GM18517 (cell line): Measurements from ENCODE around the gene MINK1.
"Not testable (repeated sequence)": the region's sequence is repeated elsewhere in the genome, so short reads cannot be mapped to it uniquely, and the experiment has no call there.

Experiments used
- ATAC-seq: cut with Tn5 transposase; IDR thresholded peaks from one replicate; pipeline ENCODE4 v1.9.1; 2021; ENCODE audit warnings: mild to moderate bottlenecking, moderate library complexity; ENCODE audit not compliant: unreplicated experiment

Gene MINK1

GRCh38 chr17:4843321-4844000 is 10.3 kb downstream of the MINK1 start:
- ATAC-seq, result no peak

GRCh38 chr17:4845118-4845517 is 12.0 kb downstream of the MINK1 start:
- ATAC-seq, result no peak

- ATAC-seq, result no peak
Observed at GRCh38 chr17:4846635-4847390, 13.7 kb downstream of the MINK1 start.

GRCh38 chr17:4849011-4849536 is 15.9 kb downstream of the MINK1 start:
- no peak for ATAC-seq

GRCh38 chr17:4850246-4850645 is 17.1 kb downstream of the MINK1 start:
- ATAC-seq, result no peak

GRCh38 chr17:4851084-4851483 is 17.9 kb downstream of the MINK1 start:
- ATAC-seq, result no peak

GRCh38 chr17:4852567-4853207 is 19.5 kb downstream of the MINK1 start:
- ATAC-seq, result no peak

GRCh38 chr17:4853208-4853671 is 20.1 kb downstream of the MINK1 start:
- ATAC-seq, result no peak

- no peak for ATAC-seq
Observed at GRCh38 chr17:4854111-4854681, 21.1 kb downstream of the MINK1 start.

- no peak for ATAC-seq
Observed at GRCh38 chr17:4856271-4856936, 23.3 kb downstream of the MINK1 start.

GRCh38 chr17:4856937-4857314 is 23.8 kb downstream of the MINK1 start:
- ATAC-seq, result no peak

GRCh38 chr17:4857347-4857746 is 24.2 kb downstream of the MINK1 start:
- ATAC-seq, result not testable (repeated sequence)

GRCh38 chr17:4858068-4858881 is 25.1 kb downstream of the MINK1 start:
- no peak for ATAC-seq

- ATAC-seq, result no peak
Observed at GRCh38 chr17:4858882-4859260, 25.7 kb downstream of the MINK1 start.

GRCh38 chr17:4859816-4860625 is 26.9 kb downstream of the MINK1 start:
- no peak for ATAC-seq

- no peak for ATAC-seq
Observed at GRCh38 chr17:4860651-4861050, 27.5 kb downstream of the MINK1 start.

- no peak for ATAC-seq
Observed at GRCh38 chr17:4861052-4861451, 27.9 kb downstream of the MINK1 start.

- ATAC-seq, result no peak
Observed at GRCh38 chr17:4862720-4863119, 29.6 kb downstream of the MINK1 start.

GRCh38 chr17:4863321-4863720 is 30.2 kb downstream of the MINK1 start:
- no peak for ATAC-seq
